NCI-H187 treated with DMSO at 0.1 percent for 48 hours (cell line): ENCODE data around the gene PTPRR.

Experiments
- DNase-seq: peaks from one replicate; lab custom pipeline; 2025; lab: John Stamatoyannopoulos, UW

Gene PTPRR

DNA sequence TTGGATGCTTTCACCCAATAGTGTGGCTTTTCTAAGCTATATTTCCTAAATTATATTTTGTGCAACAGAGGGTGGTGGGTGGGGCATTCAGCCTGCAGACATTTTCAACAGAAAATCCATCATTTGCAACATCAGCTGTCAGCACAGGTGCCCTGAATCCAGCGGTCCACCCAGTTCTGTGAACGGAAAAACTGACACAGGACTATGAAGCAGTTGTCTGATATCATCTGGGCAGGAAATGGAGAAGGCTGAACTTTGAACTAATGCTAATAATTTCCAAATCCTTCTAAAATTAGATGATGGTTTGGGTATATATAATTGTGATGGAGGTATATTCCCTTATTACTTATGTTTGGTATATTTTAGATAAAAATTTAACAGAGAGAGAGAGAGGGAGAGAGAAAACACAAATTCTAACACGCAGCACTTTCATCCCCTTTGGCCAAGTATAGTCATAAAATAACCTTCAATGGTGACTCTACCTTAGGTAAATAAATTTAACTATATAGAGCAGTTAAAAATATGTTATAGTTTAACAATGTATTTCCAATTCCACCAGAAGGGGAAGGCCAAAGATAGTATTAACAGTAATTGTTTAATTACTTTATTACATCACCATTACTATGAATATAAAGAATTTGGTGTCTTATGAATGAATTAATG is 225.0 kb downstream of the PTPRR start:
- DNase-seq, result no peak

DNA sequence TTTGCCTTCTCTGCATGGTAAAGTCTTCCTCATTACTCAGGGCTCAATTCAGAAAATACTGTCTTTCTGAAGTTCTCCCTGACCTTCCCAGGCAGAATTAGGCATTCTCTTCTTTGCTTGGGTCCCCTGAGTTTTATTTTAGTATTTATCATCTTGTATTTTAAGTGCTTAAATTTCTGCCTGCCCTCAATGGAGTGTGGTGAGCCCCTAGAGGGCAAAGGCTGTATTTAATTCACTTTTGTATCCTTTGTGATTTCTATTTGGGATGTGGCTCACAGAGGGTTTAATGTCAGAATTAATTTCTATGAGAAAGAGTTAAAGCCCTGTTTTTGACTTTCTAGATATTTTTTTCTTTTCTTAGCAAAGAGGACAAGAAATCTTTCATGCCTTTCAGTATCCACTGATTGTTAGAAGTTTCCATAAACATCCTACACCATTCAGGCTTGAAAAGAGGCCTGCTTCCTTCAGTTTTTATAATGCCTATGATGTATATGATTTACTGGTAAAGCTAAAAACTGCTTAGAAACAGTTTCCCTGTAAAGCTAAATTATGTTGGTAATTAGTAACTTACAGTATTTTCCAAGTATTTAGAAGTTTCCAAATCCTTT is 227.8 kb downstream of the PTPRR start:
- no peak for DNase-seq

DNA sequence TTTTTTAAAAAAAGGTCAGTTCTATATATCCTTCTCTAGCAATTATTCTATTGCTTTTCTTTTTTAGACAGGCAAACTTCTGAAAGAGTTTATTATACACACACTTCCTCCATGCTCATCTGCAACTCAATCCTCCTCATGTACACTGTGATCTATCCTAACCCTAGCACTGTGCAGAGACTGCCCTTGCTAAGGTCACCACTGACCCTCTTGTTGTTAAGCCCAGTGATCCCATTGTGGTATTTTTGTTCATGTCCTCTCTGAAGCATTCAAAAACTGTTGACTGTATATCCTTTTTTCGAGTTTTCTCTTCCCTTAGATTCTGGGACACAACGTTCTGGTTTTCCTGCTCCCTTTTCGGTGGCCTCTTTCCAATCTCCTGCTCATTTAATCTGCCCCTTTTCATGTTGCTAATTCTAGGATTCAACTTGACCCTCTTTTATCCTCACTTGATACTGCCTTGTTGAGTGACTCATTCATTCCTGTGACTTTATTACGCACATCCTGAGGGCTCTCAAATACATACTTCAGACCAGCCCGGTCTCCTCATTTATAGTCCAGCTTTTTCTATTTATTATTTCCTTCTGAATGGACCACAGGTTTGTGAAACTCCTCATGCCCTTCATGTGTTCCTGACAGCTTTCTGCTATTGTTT is 229.4 kb downstream of the PTPRR start:
- no peak for DNase-seq

DNA sequence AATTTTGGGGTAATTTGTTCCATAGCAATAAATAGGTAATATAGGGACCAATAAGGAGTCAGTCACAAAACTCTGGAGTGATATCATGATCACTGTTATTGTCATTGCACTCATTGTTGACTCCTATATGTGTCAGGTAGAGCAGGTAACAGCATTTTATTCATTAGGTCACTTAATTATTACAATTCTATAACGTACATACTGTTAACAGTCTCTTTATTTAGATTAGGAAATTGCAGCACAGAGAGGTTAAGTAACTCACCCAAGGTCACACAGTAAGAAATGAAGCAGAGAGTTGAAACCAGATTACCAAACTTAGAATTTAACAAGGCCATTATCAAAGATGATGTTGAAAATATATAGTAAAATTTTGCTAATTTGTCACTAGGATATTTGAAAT is 233.6 kb downstream of the PTPRR start:
- no peak for DNase-seq

DNA sequence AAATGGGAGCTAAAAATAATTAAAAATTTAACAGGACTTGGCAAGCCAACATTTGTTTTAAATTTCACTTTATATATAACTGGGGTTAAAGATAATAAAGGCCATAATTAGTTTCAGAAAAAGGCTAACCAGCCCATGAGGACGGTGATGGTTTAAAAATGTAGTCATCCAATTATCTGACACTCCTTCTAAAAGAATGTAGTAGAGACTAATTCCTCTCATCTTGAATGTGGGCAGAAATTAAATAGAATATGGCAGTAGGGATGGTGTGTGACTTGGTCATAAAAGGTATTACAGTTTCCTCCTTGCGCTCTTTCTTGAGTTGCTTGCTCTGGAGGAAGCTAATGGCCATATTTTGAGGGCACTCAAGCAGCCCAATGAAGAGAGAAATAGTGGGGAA is 234.2 kb downstream of the PTPRR start:
- DNase-seq, result no peak

DNA sequence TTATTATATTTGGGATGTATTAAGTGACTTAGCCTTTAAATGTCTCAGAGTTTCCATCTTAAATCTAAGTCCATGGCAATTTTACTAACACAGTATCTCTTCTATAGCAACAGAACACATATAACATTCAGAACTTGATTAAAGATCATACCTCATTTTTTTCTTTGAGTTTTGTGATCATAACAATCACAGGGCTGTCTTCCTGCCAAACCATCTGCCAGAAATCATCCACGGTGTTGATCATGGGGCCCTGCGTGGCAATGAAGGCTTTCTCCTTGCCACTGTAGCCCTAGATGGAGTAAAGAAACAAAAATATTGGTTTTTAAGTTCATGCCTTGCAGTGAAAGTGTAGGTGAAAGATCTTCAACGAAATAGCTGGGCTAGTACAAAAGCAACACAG is 236.6 kb downstream of the PTPRR start:
- DNase-seq, result no peak

DNA sequence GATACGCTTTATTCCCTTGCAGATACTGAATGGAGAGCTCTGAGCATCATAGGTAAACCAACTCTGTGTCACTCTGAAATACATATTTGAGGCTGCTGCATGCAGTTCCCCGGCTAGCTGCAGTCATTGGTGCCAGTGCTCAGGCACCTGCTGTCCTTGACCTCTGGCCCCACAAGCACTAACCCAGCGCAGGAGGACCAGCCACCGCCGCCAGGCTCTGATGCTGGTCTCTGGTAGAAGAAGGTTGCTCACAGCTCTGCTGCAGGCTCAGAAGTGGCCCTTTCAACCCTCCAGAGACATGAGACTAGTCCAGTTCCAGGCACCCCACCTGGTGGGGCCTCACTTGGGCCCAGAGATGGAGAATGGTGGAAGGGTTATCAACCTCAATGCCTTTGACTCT is 248.8 kb downstream of the PTPRR start:
- no peak for DNase-seq

DNA sequence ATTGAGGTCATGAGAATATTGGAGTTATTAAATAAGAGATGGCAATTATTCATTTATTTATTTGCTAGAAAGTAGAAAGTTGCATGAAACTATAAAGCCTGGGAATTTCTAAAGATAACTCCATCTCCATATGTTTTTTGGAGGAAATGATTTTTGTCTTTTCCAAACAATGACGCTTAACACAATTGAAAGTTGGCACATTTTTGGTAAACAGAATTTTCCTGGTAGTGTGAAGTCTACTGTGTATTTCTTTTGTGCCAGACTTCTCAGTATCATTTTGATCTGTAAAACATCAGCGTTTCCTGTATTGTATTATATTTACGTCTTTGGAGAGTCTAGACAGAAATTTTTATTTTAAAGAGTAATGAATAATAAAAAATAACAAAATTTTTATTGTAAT is 249.6 kb downstream of the PTPRR start:
- no peak for DNase-seq

DNA sequence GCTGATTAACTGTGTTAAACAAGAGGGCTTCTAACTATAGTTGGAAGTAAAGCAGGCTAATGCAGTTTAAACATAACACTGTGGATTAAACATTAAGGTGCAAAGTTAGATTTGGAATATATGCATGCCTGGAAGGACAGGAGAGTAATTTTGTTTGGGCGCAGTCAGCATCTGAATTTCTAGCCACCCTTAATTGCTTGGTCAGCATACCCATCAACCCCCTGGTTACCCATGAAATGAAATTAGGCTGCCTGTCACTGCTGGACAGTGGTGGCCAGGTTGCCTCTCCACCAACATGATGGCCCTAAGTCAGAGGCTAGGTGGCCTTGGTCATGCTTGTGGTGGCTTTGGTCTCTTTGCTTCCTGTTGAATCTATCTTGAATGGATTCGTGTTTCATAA is 253.3 kb downstream of the PTPRR start:
- DNase-seq, result no peak

DNA sequence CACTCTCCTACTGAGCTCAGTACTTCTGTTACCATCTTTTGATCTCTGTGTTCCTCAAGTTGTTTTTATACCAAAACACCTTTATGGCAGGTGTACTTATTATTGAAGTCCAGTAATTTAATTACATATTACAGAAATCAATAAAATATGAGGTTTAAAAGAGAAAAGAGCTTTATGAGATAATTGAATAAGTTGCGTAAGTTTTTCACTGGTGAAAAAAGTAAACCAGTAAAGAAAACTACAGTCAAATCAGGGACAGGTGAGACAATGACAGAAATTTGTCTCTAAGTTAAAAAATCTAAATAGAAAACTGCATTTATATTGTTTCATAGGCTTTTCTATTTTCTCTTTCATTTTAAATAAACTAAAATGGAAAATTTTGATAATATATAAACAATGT is 254.2 kb downstream of the PTPRR start:
- DNase-seq, result no peak

DNA sequence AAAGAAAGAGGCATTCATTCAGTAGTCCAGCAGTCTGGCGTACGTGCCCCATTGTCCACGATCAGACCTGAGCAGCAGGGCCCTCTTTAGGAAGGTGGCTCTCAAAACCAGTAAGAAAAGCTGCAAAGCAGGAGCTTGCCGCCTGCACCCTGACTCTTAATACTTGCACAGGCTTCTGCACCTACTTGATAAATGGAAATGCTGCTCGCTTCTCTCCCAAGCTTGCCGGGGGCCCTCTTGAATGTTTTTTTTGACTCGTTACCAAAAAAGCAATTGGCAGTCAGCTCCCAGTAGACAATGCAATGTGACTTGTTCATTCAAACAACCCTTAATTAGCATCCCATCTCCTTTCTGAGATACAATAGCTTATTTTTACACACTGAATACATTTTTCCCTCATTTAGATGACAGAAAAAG is 256.1 kb downstream of the PTPRR start:
- DNase-seq, result no peak

DNA sequence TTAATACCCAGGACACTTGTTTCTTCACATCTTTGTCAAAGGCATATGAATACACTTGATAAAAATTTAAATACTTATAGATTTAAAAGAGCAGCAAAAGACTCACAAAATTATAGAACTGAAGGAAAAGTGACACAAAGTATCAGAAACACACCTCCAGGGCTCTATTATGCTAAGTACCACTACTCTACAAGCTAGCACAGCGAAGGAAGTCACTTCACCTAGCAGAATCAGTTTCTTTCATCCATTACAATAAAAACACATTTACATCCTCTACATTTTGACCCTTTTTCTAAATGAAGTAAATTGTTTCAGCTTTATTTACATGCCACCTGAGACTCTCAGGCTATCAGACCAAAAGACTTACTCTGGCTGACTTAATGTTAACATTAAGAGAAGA is 256.7 kb downstream of the PTPRR start:
- DNase-seq, result no peak

DNA sequence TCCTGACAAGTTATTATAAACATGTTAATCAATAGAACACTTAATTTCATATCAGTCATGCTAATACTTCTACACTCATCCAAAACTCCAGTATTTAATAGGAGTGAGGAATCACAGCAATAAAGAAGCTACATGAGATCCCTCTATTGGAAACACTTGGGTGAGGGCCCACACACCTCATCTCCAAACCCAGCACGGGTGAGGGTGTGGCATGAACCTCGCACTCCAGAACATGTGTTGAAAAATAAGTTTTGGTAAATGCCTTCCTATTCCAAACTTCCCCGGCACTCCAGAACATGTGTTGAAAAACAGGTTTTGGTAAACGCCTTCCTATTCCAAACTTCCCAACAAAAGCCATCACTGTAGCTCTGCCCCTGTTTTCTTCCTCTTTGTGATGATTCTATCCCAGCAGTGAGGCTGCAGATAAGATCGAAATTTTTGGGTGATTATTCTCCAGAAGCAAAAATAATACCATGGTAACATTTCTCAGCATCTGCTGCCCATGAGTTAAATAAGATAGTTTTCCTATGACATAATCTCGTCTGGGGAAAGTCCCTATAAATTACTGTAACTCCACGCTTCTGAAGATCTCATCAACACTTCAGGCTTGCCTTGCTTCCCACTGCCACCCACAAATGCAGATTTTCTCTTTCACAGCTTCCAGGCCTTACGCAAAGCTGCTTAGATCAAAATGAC is 258.9 kb downstream of the PTPRR start:
- DNase-seq, result no peak

DNA sequence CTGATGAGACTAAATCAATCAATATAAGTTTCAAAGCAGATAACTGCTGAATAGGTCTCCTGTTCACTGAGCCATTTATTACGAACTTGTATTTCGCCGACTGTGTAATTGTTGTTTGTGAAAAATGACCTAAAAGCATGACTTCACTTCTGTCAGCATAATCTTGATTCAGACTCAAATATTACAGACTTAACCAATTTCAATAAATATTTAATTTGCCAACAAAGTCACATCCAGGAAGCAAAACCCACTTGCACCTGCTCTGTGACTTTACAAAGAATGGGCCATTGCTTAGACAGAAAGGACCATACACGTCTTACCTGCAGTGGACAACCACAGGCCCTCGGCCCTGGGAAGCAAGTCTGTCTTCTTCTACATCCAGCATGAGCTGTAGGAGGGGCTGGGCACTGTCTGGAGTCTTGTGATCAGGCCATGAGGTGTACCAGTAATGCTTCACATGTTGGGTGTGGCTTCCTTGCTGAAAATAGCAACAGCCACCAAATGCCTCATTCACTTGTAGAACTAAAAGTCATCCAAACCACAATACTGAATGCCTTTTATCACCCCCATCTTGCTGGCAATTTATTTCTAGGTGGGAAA is 259.8 kb downstream of the PTPRR start:
- DNase-seq, result no peak

DNA sequence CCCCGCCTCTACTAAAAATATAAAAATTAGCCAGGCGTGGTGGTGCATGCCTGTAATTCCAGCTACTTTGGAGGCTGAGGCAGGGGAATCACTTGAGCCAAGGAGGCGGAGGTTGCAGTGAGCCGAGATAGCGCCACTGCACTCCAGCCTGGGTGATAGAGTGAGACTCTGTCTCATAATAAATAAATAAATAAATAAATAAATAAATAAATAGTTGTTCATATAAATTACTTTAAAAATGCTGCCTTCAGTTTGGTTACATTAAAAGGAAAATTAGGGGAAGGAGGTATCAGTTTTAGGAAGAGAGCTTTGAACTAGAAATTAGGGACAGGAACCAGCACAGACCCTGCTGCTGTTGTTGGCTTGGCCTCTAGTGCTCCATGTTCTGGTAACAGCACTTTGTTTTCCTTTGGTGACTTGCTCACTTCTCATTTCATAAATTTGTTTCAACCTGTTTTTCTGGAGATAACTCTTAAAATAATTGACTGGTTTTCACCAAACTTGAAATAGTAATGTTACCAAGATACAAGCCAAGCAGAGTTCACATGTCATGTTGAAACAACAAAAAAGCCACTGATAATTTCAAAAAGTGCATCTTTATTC is 260.4 kb downstream of the PTPRR start:
- no peak for DNase-seq

DNA sequence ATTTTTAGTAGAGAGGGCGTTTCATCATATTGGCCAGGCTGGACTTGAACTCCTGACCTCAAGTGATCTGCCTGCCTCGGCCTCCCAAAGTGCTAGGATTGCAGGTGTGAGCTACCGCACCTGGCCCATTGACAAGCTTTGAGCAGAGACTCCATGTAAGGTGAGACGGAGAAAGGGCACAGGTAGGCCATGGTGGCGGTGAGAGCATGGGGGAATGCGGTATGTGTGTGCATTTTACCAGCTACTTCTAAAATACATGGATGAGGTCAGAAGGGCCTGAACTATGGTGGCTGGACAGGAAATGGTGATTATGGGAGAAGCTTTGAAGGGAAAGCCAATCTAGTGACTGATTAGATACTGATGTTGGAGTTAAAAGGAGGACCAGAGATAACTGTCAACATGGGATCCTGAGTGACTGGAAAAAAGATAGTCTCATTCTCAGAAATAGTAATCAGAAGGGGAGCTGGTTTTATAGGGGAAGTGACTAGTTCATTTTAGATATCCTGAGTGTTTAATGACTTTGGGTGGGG is 261.4 kb downstream of the PTPRR start:
- DNase-seq, result no peak

DNA sequence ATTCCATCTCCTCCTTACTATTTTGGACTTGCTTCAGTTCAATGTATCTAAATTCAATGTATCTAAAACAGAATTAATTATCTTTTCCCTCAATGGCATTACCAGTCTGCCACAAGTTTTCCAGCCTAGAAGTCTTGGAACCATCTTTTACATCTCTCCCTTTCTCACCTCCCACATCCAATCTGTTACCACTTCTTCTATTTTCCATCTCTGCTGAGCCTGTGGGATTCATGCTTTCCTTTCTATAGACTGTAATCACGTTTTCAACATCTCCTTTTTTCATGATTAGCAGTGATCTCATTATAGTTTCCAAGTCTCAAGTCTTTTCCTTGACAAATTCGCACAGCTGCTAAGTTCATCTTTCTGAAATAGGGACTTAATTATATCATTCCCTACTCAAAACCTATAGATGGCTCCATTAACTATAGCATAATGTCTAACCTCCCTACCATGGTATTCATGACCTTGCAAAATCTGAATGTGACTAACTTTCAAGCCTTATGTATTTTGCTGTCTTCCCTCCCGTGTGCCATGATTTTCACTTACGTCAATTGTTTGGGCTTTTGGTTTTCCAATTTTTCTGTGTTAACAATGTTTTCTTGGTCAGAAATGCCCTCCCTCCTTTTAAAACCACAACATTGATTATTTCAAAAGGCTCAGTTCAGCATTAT is 262.8 kb downstream of the PTPRR start:
- DNase-seq, result no peak

DNA sequence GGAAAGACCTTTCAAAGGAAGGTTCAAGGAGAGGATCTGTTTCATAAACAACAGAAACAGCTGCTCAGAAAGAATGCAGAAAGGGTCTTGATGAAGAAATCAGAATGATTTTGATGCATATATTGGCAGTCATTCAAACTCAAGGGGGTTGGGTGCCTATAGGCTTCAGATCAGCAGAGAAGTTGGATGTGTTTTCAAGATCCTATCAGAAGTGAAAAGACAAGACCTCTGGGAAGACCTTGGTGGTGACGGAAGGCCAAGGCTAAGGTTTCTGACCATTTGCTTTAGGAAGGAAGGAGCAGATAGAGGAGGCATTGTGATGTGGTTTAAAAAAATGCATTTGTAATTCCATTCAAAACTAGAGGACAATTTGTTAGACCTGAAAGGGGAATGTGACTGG is 268.1 kb downstream of the PTPRR start:
- no peak for DNase-seq

DNA sequence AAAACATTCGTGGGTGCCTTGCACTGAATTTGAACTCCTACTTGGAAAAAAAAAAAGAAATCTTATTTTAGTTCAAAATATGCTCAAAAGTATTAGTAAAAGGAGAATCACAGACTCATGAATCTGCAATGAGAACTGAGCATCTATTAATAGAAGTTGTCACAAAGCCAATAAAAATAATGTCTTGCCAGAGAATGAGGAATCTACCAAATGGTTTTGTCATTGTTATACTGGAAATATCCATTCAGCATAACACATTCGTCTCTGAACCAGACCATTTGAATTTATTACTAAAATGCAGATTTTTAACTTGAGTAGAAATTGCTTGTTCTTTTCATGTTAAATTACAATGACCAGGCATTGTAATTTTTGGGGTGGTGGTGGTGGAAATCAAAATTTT is 271.7 kb downstream of the PTPRR start:
- DNase-seq, result no peak

DNA sequence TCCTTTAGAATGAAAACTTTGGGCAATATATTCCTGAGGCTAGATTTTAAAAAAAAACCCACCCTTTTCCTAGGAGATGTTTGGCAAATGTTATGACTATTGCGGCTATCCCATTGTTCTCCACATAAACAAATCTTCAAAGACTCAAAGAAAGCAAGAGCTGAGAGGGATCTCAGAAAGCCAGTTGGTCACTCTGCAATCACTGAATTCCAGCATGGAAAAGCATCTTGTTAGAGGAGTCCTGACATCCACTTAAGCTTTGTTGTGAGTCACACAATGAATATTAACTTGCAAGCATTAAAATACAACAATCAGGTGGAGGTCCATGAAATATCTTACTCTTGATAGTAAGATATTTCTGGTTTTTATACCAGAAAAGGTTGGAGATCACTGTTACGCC is 272.3 kb downstream of the PTPRR start:
- no peak for DNase-seq

DNA sequence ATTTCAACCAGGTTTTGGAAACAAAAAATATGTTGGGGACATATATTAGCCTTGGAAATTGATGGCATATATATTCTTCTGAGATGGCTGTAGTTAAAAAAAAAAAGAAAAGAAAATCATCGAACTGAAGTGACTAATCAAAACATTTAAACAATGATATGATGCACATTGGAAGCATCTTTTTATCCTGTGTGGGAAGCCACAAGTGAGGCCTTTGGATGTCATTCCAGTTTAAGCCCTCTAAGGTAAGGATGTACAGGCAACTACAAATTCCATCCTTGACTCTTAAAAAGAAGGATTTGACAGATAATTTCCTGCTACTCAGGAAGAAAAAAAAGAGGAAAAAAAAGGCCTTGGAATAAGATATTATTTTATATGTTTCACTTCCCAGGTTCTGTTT is 273.7 kb downstream of the PTPRR start:
- no peak for DNase-seq
